GM04503 (cell line): Measurements from ENCODE around the gene MYO1G.

ENCODE experiments used
- DNase-seq: peaks from one replicate; pipeline ENCODE4 v3.0.0-alpha.2; 2012; ENCODE audit warnings: low read depth

MYO1G gene

GRCh38 chr7:44981035-44981706 lies 2.4 kb upstream of the MYO1G start:
- DNase-seq, result no peak

GRCh38 chr7:44980393-44981034 lies 1.7 kb upstream of the MYO1G start:
- no peak for DNase-seq

GRCh38 chr7:44979481-44980392 lies 922 bp upstream of the MYO1G start:
- no peak for DNase-seq

- no peak for DNase-seq
These were observed 868 bp downstream of the MYO1G start for GRCh38 chr7:44977959-44978335.

GRCh38 chr7:44977304-44977958 lies 1.4 kb downstream of the MYO1G start:
- DNase-seq, result no peak

- DNase-seq, result no peak
These were observed 2.0 kb downstream of the MYO1G start for GRCh38 chr7:44976746-44977196.

- no peak for DNase-seq
These were observed 2.6 kb downstream of the MYO1G start for GRCh38 chr7:44976040-44976745.

- no peak for DNase-seq
These were observed 3.3 kb downstream of the MYO1G start for GRCh38 chr7:44975331-44976039.

- no peak for DNase-seq
These were observed 4.3 kb downstream of the MYO1G start for GRCh38 chr7:44974549-44974948.

GRCh38 chr7:44973610-44974401 lies 5.0 kb downstream of the MYO1G start:
- DNase-seq, result no peak

GRCh38 chr7:44972562-44972961 lies 6.3 kb downstream of the MYO1G start:
- DNase-seq, result no peak

GRCh38 chr7:44971902-44972441 lies 6.8 kb downstream of the MYO1G start:
- no peak for DNase-seq

- DNase-seq, result no peak
These were observed 7.5 kb downstream of the MYO1G start for GRCh38 chr7:44971188-44971901.

- no peak for DNase-seq
These were observed 8.2 kb downstream of the MYO1G start for GRCh38 chr7:44970523-44971051.

GRCh38 chr7:44969701-44970522 lies 8.9 kb downstream of the MYO1G start:
- DNase-seq, result no peak

- DNase-seq, result no peak
These were observed 9.6 kb downstream of the MYO1G start for GRCh38 chr7:44969049-44969700.
